ENCODE measurements around the gene HIVEP1.

Gene HIVEP1

GRCh38 chr6:12020187-12020791 lies 8.2 kb downstream of the HIVEP1 start:
- DNase-seq = no peak

- no peak for DNase-seq
Measured at GRCh38 chr6:12022481-12022880, 10.4 kb downstream of the HIVEP1 start.

GRCh38 chr6:12022953-12023388 lies 10.9 kb downstream of the HIVEP1 start:
- DNase-seq = no peak

- no peak for DNase-seq
Measured at GRCh38 chr6:12024216-12024615, 12.1 kb downstream of the HIVEP1 start.

GRCh38 chr6:12024699-12025434 lies 12.8 kb downstream of the HIVEP1 start:
- DNase-seq = no peak

GRCh38 chr6:12026120-12026519 lies 14.0 kb downstream of the HIVEP1 start:
- no peak for DNase-seq

- DNase-seq = no peak
Measured at GRCh38 chr6:12026833-12027232, 14.7 kb downstream of the HIVEP1 start.

- DNase-seq = no peak
Measured at GRCh38 chr6:12028213-12028612, 16.1 kb downstream of the HIVEP1 start.

GRCh38 chr6:12029979-12030737 lies 18.0 kb downstream of the HIVEP1 start:
- no peak for DNase-seq

- no peak for DNase-seq
Measured at GRCh38 chr6:12030993-12031550, 19.0 kb downstream of the HIVEP1 start.

- DNase-seq = no peak
Measured at GRCh38 chr6:12032783-12033573, 20.9 kb downstream of the HIVEP1 start.

- no peak for DNase-seq
Measured at GRCh38 chr6:12033770-12034169, 21.7 kb downstream of the HIVEP1 start.

- DNase-seq = no peak
Measured at GRCh38 chr6:12034349-12034748, 22.2 kb downstream of the HIVEP1 start.

GRCh38 chr6:12034837-12035236 lies 22.7 kb downstream of the HIVEP1 start:
- DNase-seq = no peak

GRCh38 chr6:12036766-12037165 lies 24.7 kb downstream of the HIVEP1 start:
- DNase-seq = no peak

GRCh38 chr6:12037798-12038197 lies 25.7 kb downstream of the HIVEP1 start:
- DNase-seq = no peak

GRCh38 chr6:12039540-12040459 lies 27.7 kb downstream of the HIVEP1 start:
- DNase-seq = no peak

- no peak for DNase-seq
Measured at GRCh38 chr6:12047304-12047703, 35.2 kb downstream of the HIVEP1 start.

GRCh38 chr6:12047792-12048432 lies 35.8 kb downstream of the HIVEP1 start:
- DNase-seq = no peak

GRCh38 chr6:12048609-12049008 lies 36.5 kb downstream of the HIVEP1 start:
- DNase-seq = no peak

- no peak for DNase-seq
Measured at GRCh38 chr6:12049165-12049564, 37.1 kb downstream of the HIVEP1 start.

Data from DMS153 (cell line).